ENCODE data around the gene EXO5.

Gene EXO5

DNA sequence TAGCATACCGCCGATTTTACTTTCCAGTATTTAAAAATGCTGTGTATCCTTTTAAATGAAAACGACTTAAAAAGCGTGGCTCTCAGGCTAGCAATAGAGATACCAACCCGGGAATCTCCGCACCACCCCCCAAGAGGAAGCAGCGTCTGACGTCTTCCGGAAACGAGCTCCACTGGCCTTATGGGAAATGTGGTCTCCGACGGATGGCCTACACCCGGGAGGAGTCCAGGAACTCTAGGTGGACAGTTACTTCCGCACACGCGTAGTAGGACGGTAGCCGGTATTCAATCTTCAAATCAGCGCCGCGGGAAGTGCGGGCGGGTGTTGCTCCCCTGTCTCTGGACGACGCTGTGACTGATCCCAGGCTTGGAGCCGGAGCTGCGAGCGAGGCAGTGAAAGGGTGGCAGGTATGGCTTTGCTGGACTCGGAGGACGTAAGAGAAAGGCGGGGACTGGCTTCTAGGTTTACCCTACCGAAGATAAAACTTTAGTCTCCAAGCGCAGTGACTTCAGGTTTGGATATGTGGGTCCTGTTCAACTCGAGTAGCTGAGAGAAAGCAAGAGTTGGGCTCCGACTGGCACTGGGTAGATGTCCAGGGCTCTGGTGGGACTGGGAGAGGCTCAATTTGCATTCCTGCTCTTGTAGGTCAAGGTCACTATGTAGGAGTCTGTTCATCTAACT lies 23.0 kb downstream of the EXO5 start, which contains the start of gene ZNF684:
TSS of gene ZNF684 (plus strand) at position 257 of the 681 bp plus-strand sequence. CDS start 1,530 bp downstream, outside the sequence.
- Histone ChIP-seq H3K27ac (ENCODE audit: low read depth, low read length, poor library complexity, severe bottlenecking) (peak within 1 kb of the TSS; percentile 14), H3K4me3 (ENCODE audit: low read depth, low read length, poor library complexity, severe bottlenecking) (peak within 1 kb of the TSS; percentile 76), H3K9ac (ENCODE audit: low read length) (peak within 1 kb of the TSS; percentile 66)

DNA sequence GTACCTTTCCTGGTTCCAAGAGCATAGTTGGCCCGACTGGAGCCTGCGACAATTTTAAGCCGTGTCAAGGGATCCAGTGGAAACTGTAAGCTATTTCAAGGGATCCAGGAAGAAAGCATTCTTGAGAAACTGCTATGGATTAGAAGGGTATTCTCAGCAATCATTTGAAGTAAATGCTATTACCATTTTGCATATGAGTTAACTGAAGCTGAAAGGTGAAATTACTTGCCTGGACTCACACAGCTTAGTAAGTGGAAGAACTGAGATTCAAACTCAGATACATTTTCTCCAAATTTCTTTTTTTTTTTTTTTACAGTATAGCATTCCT lies 23.5 kb downstream of the EXO5 start:
- Histone ChIP-seq H3K27me3 (ENCODE audit: insufficient read depth, low read length) (no peaks in the 10 kb centered on the region), H3K9me3 (ENCODE audit: low read length) (peaks cover 2% of the 10 kb centered on the region; the same call in 1 of the 2 replicates), H3K79me2 (ENCODE audit: insufficient read depth, low read length) (no peaks in the 10 kb centered on the region), H3K9me2 (ENCODE audit: low read depth, low read length) (no peaks in the 10 kb centered on the region), H3K27ac (ENCODE audit: low read depth, low read length, poor library complexity, severe bottlenecking) (peak overlapping the region; percentile 14), H3F3A (ENCODE audit: insufficient read depth, low read length) (no peaks in the 10 kb centered on the region), H3K4me3 (ENCODE audit: low read depth, low read length, poor library complexity, severe bottlenecking) (peak overlapping the region; percentile 76), H3K9ac (ENCODE audit: low read length) (peak overlapping the region; percentile 66), H3K36me3 (ENCODE audit: insufficient read depth, low read length) (peaks cover 15% of the 10 kb centered on the region), H3K4me1 (ENCODE audit: insufficient read depth, low read length, severe bottlenecking) (peaks cover 21% of the 10 kb centered on the region), H4K20me1 (ENCODE audit: insufficient read depth, low read length) (no peaks in the 10 kb centered on the region), H2AFZ (ENCODE audit: low read length) (peak overlapping the region; percentile 38), H3K4me2 (ENCODE audit: low read length) (peak overlapping the region; percentile 86)
- TF ChIP-seq, protein P1, sequence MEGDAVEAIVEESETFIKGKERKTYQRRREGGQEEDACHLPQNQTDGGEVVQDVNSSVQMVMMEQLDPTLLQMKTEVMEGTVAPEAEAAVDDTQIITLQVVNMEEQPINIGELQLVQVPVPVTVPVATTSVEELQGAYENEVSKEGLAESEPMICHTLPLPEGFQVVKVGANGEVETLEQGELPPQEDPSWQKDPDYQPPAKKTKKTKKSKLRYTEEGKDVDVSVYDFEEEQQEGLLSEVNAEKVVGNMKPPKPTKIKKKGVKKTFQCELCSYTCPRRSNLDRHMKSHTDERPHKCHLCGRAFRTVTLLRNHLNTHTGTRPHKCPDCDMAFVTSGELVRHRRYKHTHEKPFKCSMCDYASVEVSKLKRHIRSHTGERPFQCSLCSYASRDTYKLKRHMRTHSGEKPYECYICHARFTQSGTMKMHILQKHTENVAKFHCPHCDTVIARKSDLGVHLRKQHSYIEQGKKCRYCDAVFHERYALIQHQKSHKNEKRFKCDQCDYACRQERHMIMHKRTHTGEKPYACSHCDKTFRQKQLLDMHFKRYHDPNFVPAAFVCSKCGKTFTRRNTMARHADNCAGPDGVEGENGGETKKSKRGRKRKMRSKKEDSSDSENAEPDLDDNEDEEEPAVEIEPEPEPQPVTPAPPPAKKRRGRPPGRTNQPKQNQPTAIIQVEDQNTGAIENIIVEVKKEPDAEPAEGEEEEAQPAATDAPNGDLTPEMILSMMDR (IDR thresholded peaks at IDR 0.05; ENCODE audit: low read length) = no peak
- TF ChIP-seq EZH2 (IDR thresholded peaks at IDR 0.05; ENCODE audit: borderline replicate concordance, low read length) = no peak

More for the DNA sequence above, 23.0 kb downstream of the EXO5 start, which contains the start of gene ZNF684:
- Histone ChIP-seq H3K4me1 (ENCODE audit: insufficient read depth, low read length, severe bottlenecking) (peaks cover 21% of the 10 kb centered on the region), H3K4me2 (ENCODE audit: low read length) (peak within 1 kb of the TSS; percentile 86), H3K9me2 (ENCODE audit: low read depth, low read length) (no peaks in the 10 kb centered on the region), H3K79me2 (ENCODE audit: insufficient read depth, low read length) (no peaks in the 10 kb centered on the region), H3F3A (ENCODE audit: insufficient read depth, low read length) (no peaks in the 10 kb centered on the region), H3K27me3 (ENCODE audit: insufficient read depth, low read length) (no peaks in the 10 kb centered on the region), H2AFZ (ENCODE audit: low read length) (peak within 1 kb of the TSS; percentile 90), H3K36me3 (ENCODE audit: insufficient read depth, low read length) (peaks cover 15% of the 10 kb centered on the region), H3K9me3 (ENCODE audit: low read length) (peaks cover 2% of the 10 kb centered on the region; the same call in 1 of the 2 replicates), H4K20me1 (ENCODE audit: insufficient read depth, low read length) (no peaks in the 10 kb centered on the region)
- TF ChIP-seq, protein P1 (IDR thresholded peaks at IDR 0.05; ENCODE audit: low read length) = no peak
- TF ChIP-seq EZH2 (IDR thresholded peaks at IDR 0.05; ENCODE audit: borderline replicate concordance, low read length) = no peak

GRCh38 chr1:40532844-40533424 lies 24.4 kb downstream of the EXO5 start:
- Histone ChIP-seq H4K20me1 (ENCODE audit: insufficient read depth, low read length) (no peaks in the 10 kb centered on the region), H3K36me3 (ENCODE audit: insufficient read depth, low read length) (peaks cover 15% of the 10 kb centered on the region), H3K79me2 (ENCODE audit: insufficient read depth, low read length) (no peaks in the 10 kb centered on the region), H3K27me3 (ENCODE audit: insufficient read depth, low read length) (no peaks in the 10 kb centered on the region), H3K9ac (ENCODE audit: low read length) (peak overlapping the region; percentile 66), H3K9me2 (ENCODE audit: low read depth, low read length) (no peaks in the 10 kb centered on the region), H2AFZ (ENCODE audit: low read length) (no peak overlapping the region), H3K4me3 (ENCODE audit: low read depth, low read length, poor library complexity, severe bottlenecking) (peak overlapping the region; percentile 76), H3K9me3 (ENCODE audit: low read length) (peaks cover 2% of the 10 kb centered on the region; the same call in 1 of the 2 replicates), H3K4me1 (ENCODE audit: insufficient read depth, low read length, severe bottlenecking) (peaks cover 21% of the 10 kb centered on the region), H3K4me2 (ENCODE audit: low read length) (peak overlapping the region; percentile 86), H3F3A (ENCODE audit: insufficient read depth, low read length) (no peaks in the 10 kb centered on the region), H3K27ac (ENCODE audit: low read depth, low read length, poor library complexity, severe bottlenecking) (peak overlapping the region; percentile 14)
- TF ChIP-seq EZH2 (IDR thresholded peaks at IDR 0.05; ENCODE audit: borderline replicate concordance, low read length) = no peak
- TF ChIP-seq, protein P1 (IDR thresholded peaks at IDR 0.05; ENCODE audit: low read length) = peak; percentile 76

All from OCI-LY1 (cell line).